GM18526 (cell line): ENCODE measurements around the gene IFI44.
A peak's percentile ranks its signal among the peaks of the same experiment; 100 is the strongest.

Source experiments
- POLR2A ChIP-seq: IDR thresholded peaks from 3 replicates; pipeline ENCODE4 v1.6.1; 2011; ENCODE audit not compliant: insufficient read length; ENCODE audit errors: extremely low read depth

Gene IFI44, protein sequence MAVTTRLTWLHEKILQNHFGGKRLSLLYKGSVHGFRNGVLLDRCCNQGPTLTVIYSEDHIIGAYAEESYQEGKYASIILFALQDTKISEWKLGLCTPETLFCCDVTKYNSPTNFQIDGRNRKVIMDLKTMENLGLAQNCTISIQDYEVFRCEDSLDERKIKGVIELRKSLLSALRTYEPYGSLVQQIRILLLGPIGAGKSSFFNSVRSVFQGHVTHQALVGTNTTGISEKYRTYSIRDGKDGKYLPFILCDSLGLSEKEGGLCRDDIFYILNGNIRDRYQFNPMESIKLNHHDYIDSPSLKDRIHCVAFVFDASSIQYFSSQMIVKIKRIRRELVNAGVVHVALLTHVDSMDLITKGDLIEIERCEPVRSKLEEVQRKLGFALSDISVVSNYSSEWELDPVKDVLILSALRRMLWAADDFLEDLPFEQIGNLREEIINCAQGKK

DNA sequence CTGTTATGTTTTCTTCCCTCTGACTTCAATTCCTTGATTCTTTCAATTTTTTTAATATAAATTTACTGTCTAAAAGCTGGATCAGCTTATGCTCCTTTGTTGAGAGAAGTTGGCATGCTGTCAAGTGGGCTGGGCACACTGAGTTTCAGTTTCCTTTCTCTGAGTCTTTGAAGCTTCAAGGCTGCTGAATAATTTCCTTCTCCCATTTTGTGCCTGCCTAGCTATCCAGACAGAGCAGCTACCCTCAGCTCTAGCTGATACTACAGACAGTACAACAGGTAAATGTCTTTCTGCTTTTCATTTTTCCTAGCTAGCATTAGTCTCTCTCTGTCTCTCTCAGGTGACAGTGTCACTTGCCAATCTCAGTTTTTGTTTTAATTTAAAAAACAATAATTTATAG, at the start of gene IFI44:
IFI44 (plus strand) TSS at position 204 of the 400 bp plus-strand sequence. CDS start 365 bp downstream, outside the sequence.
- peak; percentile 80 for TF ChIP-seq POLR2A

GRCh38 chr1:78601068-78601467, 48.6 kb upstream of the IFI44 start:
- no peak for TF ChIP-seq POLR2A

DNA sequence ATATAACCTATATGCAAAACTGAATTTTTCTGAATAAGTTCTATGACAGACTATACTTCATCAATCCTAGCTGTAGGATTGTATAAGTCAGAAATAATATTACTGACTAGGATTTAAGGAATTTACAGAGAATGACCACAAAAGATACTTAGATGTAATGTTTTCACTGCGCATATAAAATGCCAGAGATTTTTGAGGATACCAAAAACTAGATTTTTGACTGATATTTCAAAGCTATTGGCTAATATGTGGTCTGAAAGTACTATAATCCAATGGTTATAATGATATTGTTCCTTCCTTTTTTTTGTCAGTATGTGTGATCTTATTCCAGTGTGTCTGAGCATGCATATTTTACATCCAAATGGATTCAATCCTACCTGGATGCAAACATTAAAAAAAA, 46.4 kb upstream of the IFI44 start:
- TF ChIP-seq POLR2A, result no peak

DNA sequence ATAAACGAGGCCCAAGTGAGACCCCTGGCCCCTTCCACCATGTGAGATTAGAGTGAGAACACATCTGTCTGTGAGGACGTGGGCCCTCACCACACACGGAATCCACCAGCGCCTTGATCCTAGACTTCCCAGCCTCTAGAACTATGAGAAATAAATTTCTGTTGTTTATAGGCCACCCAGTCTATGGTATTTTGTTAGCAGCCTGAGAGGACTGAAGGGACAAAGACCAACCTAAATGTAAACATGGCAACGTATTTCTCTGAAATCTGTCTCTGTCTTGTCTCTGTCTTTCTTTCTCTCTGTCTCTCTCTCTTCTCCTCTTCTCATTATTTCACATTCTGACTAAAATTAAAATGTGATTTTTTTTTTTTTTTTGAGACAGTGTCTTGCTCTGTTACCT, 45.0 kb upstream of the IFI44 start:
- no peak for TF ChIP-seq POLR2A

- TF ChIP-seq POLR2A, result no peak
These were observed 43.4 kb upstream of the IFI44 start for GRCh38 chr1:78606274-78606673.

DNA sequence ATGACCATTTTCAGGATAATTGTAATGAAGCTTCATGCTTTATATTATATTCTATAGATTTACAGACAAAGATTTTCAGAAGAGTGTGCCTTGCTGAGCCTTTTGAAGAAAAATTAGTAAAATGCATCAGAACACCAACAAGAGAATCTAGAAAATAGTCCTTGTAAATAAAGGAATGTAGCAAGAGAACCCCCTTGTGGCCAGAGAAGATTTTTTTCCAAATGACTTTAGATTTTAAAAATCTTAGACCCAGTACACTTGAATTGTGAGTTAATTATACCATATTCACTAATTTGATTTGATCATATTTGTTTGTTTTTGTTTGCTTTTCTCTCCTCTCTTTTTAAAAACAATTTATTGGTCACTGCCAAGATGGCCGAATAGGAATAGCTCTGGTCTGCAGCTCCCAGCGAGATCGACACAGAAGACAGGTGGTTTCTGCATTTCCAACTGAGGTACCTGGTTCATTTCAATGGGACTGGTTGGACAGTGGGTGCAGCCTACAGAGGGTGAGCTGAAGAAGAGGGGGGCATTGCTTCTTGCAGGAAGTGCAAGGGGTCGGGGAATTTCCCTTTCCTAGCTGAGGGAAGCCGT, 42.2 kb upstream of the IFI44 start:
- no peak for TF ChIP-seq POLR2A

DNA sequence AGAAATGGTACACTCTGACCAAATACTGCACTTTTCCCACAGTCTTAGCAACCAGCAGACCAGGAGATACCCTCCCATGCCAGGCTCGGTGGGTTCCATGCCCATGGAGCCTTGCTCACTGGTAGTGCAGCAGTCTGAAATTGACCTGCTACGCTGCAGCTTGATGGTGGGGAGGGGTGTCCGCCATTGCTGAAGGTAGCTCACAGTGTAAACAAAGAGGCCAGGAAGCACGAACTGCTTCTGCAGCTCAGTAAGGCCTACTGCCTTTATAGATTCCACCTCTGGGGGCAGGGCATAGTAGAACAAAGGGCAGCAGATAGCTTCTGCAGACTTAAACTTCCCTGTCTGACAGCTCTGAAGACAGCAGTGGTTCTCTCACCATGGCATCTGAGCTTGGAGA, 41.7 kb upstream of the IFI44 start:
- TF ChIP-seq POLR2A, result no peak

DNA sequence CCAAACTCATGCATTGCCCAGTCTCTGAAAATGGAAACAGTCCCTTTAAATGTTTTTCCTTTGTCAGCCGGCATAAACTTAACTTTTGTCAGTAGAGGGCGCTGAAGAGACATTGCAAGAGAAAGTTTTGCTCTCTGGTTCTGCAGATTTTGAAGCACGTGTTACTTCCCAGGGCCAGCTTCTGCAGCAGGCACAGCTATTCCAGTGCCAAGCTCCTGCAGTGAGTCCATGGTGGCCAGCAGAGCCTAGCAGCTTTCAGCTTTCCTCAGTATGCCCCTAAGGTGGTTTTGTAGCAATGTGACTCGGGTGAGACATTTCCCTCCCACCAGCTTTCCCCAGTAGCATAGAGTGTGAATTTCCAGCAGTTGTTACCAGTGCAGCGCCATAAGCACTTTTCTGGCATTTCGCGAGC, 32.0 kb upstream of the IFI44 start:
- no peak for TF ChIP-seq POLR2A

- TF ChIP-seq POLR2A, result no peak
These were observed 30.6 kb upstream of the IFI44 start for GRCh38 chr1:78619032-78619431.

GRCh38 chr1:78619446-78619802, 30.2 kb upstream of the IFI44 start:
- TF ChIP-seq POLR2A, result no peak

DNA sequence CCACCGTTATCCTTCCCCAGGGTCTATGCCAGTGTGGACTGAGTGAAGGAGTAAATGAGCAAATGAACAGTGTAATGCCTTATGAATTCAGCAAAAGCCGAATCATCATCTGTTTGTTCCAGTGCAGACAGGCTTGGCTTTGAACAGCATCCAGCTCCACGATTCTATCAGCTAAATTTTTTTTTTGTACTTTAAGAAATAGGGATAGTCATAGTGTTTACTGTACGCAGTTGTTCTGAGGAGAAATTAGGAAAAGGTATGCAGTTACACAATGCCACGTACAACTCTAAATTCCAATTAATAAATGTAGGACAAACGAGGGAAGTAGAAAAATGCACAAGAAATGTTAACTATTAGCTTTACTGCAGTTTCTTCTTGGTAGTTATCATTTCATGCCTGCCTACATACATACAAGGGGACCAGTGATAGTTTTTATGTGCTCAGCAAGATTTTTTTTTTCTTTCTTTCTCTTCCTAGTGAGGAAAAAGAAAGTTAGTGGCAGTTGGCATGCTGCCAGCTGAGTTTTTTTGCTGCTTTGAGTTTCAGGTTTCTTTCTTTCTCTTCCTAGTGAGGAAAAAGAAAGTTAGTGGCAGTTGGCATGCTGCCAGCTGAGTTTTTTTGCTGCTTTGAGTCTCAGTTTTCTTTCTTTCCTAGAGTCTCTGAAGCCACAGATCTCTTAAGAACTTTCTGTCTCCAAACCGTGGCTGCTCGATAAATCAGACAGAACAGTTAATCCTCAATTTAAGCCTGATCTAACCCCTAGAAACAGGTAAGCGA, 29.6 kb upstream of the IFI44 start, which contains the start of gene IFI44L:
IFI44L (plus strand) TSS at position 646 of the 777 bp plus-strand sequence. CDS start 7,468 bp downstream, outside the sequence.
- peak; percentile 33 for TF ChIP-seq POLR2A

DNA sequence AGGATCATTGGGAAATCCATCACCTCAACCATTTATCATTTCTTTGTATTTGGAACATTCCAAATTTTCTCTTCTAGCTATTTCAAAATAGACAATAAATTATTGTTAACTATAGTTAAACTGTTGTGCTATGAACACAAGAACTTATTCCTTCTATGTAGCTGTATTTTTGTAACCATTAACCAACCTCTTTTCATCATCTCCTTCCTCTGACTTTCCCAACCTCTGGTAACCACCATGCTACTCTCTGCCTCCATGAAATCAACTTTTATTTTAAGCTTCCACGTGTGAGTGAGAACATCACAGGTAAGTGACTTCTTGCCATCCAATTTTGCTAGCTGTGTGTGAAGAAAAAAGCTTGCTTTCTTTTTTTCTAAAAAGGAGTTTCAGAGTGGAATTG, 29.0 kb upstream of the IFI44 start:
- no peak for TF ChIP-seq POLR2A

DNA sequence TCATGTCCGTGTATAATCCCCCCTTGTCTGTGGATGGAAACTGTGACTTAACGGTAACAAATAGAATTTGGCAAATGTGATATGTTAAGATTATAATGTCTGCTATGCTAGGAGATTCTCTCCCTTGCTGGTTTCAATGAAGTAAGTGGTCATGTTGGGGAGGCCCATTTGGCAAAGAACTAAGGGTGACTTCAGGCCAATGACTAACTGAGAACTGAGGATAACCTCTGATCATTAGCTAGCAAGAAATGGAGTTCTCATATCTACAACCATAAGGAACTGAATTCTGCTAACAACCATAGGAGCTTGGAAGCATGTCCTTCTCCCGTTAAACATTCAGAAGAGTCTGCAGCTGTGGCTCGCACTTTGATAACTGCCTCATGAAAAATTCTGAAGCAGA, 27.1 kb upstream of the IFI44 start:
- TF ChIP-seq POLR2A, result no peak

- no peak for TF ChIP-seq POLR2A
These were observed 25.6 kb upstream of the IFI44 start for GRCh38 chr1:78624035-78624434.

GRCh38 chr1:78627321-78627720, 22.3 kb upstream of the IFI44 start:
- TF ChIP-seq POLR2A, result no peak

- TF ChIP-seq POLR2A, result no peak
These were observed 19.0 kb upstream of the IFI44 start for GRCh38 chr1:78630600-78630999.
